NCI-H1694 (cell line): ENCODE measurements around the gene PLCXD3.
"Not testable (repeated sequence)": the region's sequence is repeated elsewhere in the genome, so short reads cannot be mapped to it uniquely, and the experiment has no call there.

ENCODE experiments used
- DNase-seq: peaks from one replicate; lab custom pipeline; 2025; lab: John Stamatoyannopoulos, UW

PLCXD3 gene

DNA sequence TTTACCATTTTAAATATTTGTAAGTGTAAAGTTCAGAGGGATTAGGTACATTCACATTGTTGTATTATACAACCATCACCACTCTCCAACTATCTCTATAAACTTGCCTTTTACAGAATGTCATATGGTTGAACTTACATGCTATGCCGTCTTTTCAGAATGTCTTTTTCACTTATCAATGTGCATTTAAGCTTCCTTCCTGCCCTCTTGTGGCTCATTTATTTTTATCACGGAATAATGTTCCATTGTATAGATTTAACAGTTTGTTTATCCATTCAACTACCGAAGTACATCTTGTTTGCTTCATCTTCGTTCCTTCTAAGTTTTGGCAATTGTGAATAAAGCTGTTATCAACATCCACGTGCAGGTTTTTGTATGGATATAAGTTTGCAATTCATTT is 163.8 kb downstream of the PLCXD3 start:
- peak; percentile 5 for DNase-seq

- DNase-seq = no peak
Measured at GRCh38 chr5:41345295-41345694, 165.1 kb downstream of the PLCXD3 start.

GRCh38 chr5:41339339-41339738 is 171.1 kb downstream of the PLCXD3 start:
- DNase-seq = no peak

GRCh38 chr5:41338136-41338675 is 172.2 kb downstream of the PLCXD3 start:
- DNase-seq = no peak

DNA sequence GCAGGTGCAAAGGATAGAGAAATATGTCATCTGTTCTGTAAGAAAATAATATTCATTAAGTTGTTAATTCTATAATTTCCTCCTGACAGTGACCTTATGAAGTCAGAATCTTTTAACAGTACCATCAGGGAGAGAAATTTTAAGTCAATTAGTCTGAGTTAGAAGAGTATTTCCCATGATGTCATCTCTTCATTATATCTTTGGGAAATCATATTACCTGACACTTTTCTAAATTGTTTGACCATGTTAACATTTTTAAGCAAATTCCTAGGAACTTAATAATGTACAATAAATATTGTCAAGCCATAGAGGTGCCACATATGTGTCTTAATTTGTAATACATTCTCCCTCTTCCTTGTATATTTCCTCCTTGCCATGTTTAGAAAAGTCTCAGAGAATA is 172.7 kb downstream of the PLCXD3 start:
- DNase-seq = no peak

GRCh38 chr5:41337216-41337615 is 173.2 kb downstream of the PLCXD3 start:
- DNase-seq = no peak

DNA sequence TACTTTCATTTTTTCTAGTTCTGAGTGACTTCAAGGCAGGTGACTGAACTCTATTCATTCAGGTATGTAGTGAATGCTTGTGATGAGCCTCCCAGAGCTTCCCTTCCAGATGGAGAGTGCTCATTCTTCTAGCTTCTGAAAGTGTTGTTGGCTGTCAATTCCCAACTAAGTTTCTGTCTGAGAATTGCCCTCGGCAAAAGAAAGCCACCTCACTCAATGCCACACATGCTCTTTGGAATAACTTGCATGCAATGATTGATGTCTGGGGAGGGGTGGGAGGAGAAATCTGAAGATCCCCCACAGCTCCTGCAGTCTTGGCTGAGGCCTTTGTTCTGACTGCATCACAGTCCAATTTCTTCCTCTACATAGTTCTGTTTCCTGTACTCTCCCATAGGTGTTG is 173.9 kb downstream of the PLCXD3 start:
- DNase-seq = no peak

- DNase-seq = no peak
Measured at GRCh38 chr5:41335596-41336181, 174.7 kb downstream of the PLCXD3 start.

- DNase-seq = no peak
Measured at GRCh38 chr5:41334758-41335157, 175.6 kb downstream of the PLCXD3 start.

- DNase-seq = no peak
Measured at GRCh38 chr5:41334221-41334620, 176.2 kb downstream of the PLCXD3 start.

GRCh38 chr5:41325074-41325473 is 185.3 kb downstream of the PLCXD3 start:
- DNase-seq = no peak

GRCh38 chr5:41322826-41323225 is 187.6 kb downstream of the PLCXD3 start:
- DNase-seq = not testable (repeated sequence)

GRCh38 chr5:41312478-41313060 is 197.8 kb downstream of the PLCXD3 start:
- DNase-seq = no peak

GRCh38 chr5:41312066-41312465 is 198.3 kb downstream of the PLCXD3 start:
- DNase-seq = no peak

- DNase-seq = no peak
Measured at GRCh38 chr5:41309275-41309674, 201.1 kb downstream of the PLCXD3 start.

DNA sequence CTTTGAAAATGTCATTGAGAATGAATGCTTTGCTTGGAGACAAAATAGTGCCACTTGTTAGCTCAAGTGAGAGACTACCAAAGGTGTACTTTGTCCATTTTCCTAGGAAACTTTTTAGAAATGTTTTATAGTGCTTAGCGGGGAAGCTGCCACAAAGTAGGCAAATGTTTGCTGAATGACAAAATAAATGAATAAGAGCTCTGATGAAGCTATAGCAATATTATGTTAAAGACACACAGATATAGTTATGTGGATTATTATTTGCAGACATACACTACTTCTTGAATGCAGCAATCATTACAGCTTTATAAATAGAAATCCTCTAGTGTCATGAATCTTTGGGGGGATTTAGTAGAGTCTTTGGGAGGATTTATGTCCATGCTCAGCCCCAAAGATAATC is 204.4 kb downstream of the PLCXD3 start:
- no peak for DNase-seq

DNA sequence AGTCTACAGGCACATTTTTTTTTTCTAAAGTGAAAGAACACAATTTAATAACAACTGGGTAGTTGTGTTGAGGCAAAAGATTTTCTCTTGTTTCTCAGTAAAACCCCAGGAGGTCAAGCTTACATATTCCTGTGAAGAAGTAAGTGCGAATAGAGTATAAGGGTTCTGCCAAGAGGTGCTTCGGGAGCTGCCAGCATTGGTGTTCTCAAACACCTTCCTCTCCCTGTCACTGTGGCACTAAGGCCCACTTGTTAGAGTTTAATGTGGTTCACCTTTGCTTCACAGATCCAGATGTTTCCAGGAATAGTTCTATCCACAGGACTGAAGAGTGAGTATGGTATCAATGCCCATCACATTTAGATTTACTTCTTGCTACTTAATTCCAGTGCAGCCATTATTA is 205.3 kb downstream of the PLCXD3 start:
- no peak for DNase-seq

GRCh38 chr5:41296066-41296465 is 214.3 kb downstream of the PLCXD3 start:
- DNase-seq = no peak

- no peak for DNase-seq
Measured at GRCh38 chr5:41291323-41291722, 219.1 kb downstream of the PLCXD3 start.

DNA sequence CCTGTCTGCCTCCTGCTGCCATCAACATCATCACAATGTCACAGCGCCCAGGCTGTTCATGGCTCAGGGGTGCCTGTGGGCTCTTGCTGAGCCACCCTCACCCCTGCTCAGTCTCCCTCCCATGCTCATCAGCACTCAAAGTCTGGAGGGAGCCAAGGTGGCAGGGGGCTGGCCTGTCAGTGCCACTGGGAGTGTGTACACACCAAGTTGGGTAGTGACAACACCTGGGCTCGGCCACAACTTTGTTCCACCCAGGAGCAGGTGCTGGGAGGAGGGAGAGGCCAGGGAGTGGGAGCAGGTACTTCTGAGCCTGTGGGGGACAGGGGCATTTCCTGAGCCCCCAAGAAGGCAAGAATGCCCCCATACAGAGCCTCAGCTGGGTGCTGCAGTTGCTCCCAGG is 219.6 kb downstream of the PLCXD3 start:
- DNase-seq = no peak

- DNase-seq = no peak
Measured at GRCh38 chr5:41289970-41290464, 220.4 kb downstream of the PLCXD3 start.

DNA sequence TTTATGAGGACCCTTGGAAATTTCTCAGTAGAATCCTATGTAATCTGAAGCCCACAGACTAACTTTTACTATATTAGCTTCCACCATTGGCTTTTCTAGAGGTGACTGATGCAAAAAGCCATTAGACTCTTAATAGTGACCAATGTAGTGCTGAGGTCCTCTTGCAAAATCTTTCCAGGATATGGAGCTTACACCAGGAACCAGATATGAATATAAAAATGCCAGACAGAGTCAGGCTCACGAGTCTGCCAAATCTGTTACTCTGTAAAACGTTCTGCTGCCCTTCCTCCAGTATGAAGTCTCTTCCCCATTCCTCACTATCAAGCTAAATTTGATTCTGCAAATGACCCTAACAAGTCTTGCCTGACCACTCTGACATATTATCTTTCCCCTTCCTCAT is 223.7 kb downstream of the PLCXD3 start:
- DNase-seq = no peak

DNA sequence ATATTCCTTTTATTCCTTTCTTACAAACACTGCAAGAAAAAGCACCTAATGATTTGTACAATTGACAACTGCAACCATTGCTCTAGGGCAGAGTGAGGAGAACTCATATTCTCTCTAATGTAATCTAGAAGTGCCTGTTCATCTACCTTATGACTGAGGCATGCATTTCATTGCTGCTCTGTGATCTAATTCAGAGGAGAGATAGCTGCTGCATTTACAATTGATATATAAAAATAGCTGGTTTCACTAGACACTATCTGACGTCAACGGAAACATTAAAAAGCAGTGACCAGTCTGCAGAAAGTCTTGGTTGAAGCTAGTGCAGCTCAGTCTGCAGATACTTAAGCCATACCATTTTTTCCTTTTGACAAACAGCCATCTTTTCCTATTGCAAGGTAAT is 224.2 kb downstream of the PLCXD3 start:
- DNase-seq = no peak

DNA sequence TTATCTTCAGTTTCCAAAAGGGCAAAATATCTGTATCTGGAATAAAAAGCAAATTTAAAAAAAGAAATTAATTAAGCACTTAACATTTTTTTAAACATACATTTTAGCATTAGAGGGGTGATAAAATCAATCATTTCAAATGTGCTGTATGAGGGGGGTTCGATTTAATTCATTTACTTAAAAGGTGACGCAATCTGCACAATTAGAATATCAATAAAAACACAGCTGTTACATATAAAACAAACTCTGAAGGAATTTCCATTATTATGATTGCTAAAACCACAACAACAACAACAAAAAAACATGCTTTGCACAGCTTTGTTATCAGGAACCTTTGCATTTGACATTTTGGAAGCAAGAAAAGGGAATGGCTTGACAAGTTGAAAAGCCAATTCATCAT is 225.5 kb downstream of the PLCXD3 start:
- no peak for DNase-seq
